HG03571 (cell line): ENCODE results near the gene REG4.
"Not testable (repeated sequence)": the region's sequence is repeated elsewhere in the genome, so short reads cannot be mapped to it uniquely, and the experiment has no call there.

Source experiments
- ATAC-seq: cut with Tn5 transposase; IDR thresholded peaks from one replicate; pipeline ENCODE4 v1.9.1; 2021; ENCODE audit not compliant: unreplicated experiment

REG4 gene

GRCh38 chr1:119808972-119809550, 2.2 kb downstream of the REG4 start:
- no peak for ATAC-seq

- ATAC-seq: no peak
These were observed 2.8 kb downstream of the REG4 start for GRCh38 chr1:119808491-119808890.

- no peak for ATAC-seq
These were observed 4.8 kb downstream of the REG4 start for GRCh38 chr1:119806489-119806888.

- ATAC-seq: no peak
These were observed 5.5 kb downstream of the REG4 start for GRCh38 chr1:119805746-119806145.

GRCh38 chr1:119805247-119805646, 6.0 kb downstream of the REG4 start:
- no peak for ATAC-seq

GRCh38 chr1:119799599-119800177, 11.6 kb downstream of the REG4 start:
- no peak for ATAC-seq

- ATAC-seq: no peak
These were observed 12.3 kb downstream of the REG4 start for GRCh38 chr1:119799003-119799402.

- no peak for ATAC-seq
These were observed 13.7 kb downstream of the REG4 start for GRCh38 chr1:119797606-119798005.

- no peak for ATAC-seq
These were observed 14.1 kb downstream of the REG4 start for GRCh38 chr1:119797162-119797561.

GRCh38 chr1:119795261-119796200, 15.7 kb downstream of the REG4 start:
- ATAC-seq: no peak

GRCh38 chr1:119794876-119795240, 16.4 kb downstream of the REG4 start:
- no peak for ATAC-seq

- ATAC-seq: no peak
These were observed 16.9 kb downstream of the REG4 start for GRCh38 chr1:119794230-119794875.

GRCh38 chr1:119791377-119791776, 19.9 kb downstream of the REG4 start:
- no peak for ATAC-seq

GRCh38 chr1:119790451-119791198, 20.6 kb downstream of the REG4 start:
- ATAC-seq: no peak

- no peak for ATAC-seq
These were observed 23.5 kb downstream of the REG4 start for GRCh38 chr1:119787776-119788175.

GRCh38 chr1:119786473-119787050, 24.7 kb downstream of the REG4 start:
- ATAC-seq: not testable (repeated sequence)

- ATAC-seq: not testable (repeated sequence)
These were observed 25.2 kb downstream of the REG4 start for GRCh38 chr1:119786046-119786445.

GRCh38 chr1:119784191-119784781, 27.0 kb downstream of the REG4 start:
- ATAC-seq: no peak

- ATAC-seq: no peak
These were observed 27.7 kb downstream of the REG4 start for GRCh38 chr1:119783354-119784185.
